GM12891 (cell line): Measurements from ENCODE around the gene AGPAT4.

Source experiments
- DNase-seq: peaks from one replicate; pipeline ENCODE4 v3.0.0; 2011; ENCODE audit warnings: low spot score; ENCODE audit not compliant: insufficient read length
- FAIRE-seq: peaks from 2 replicates; lab custom pipeline; 2011; peaks lifted over from hg19 to GRCh38; lab: Jason Lieb, UNC
- PAX5 ChIP-seq: IDR thresholded peaks from 2 replicates; pipeline ENCODE4 v1.6.1; 2011; ENCODE audit warnings: low read length, moderate library complexity, mild to moderate bottlenecking; ENCODE audit not compliant: insufficient read depth, severe bottlenecking
- POLR2A ChIP-seq: IDR thresholded peaks from 2 replicates; pipeline ENCODE4 v1.6.1; 2011; ENCODE audit warnings: low read depth, low read length, control low read depth
- POLR2AphosphoS5 ChIP-seq: IDR thresholded peaks from 2 replicates; pipeline ENCODE4 v1.6.1; 2011; ENCODE audit warnings: low read depth, low read length, control low read depth
- POU2F2 ChIP-seq: IDR thresholded peaks from 2 replicates; pipeline ENCODE4 v1.6.1; 2011; ENCODE audit warnings: low read depth, mild to moderate bottlenecking, control low read depth, low read length, moderate library complexity
- SPI1 ChIP-seq: IDR thresholded peaks from 2 replicates; pipeline ENCODE4 v1.6.1; 2011; ENCODE audit warnings: low read depth, low read length, control low read depth
- TAF1 ChIP-seq: IDR thresholded peaks from 2 replicates; pipeline ENCODE4 v1.6.1; 2011; ENCODE audit warnings: low read depth, low read length, control low read depth

AGPAT4 gene

GRCh38 chr6:161305860-161306259 is 32.0 kb upstream of the AGPAT4 start:
- no peak for TF ChIP-seq POLR2A
- TF ChIP-seq TAF1: no peak
- no peak for TF ChIP-seq POU2F2
- no peak for TF ChIP-seq POLR2AphosphoS5
- TF ChIP-seq PAX5: no peak
- no peak for TF ChIP-seq SPI1
- no peak for DNase-seq
- FAIRE-seq: no peak

GRCh38 chr6:161303628-161304340 is 29.9 kb upstream of the AGPAT4 start:
- FAIRE-seq: no peak
- no peak for DNase-seq
- TF ChIP-seq SPI1: no peak
- TF ChIP-seq PAX5: no peak
- TF ChIP-seq POU2F2: no peak
- TF ChIP-seq POLR2AphosphoS5: no peak
- no peak for TF ChIP-seq TAF1
- TF ChIP-seq POLR2A: no peak

GRCh38 chr6:161302949-161303348 is 29.1 kb upstream of the AGPAT4 start:
- FAIRE-seq (no peak), DNase-seq (no peak)
- TF ChIP-seq TAF1: no peak
- no peak for TF ChIP-seq POU2F2
- no peak for TF ChIP-seq PAX5
- TF ChIP-seq SPI1: no peak
- no peak for TF ChIP-seq POLR2AphosphoS5
- no peak for TF ChIP-seq POLR2A

- DNase-seq: no peak
- TF ChIP-seq TAF1 (no peak), POLR2A (no peak), POLR2AphosphoS5 (no peak), POU2F2 (no peak), PAX5 (no peak), SPI1 (no peak)
- FAIRE-seq: no peak
Observed at GRCh38 chr6:161301338-161301737, 27.5 kb upstream of the AGPAT4 start.

GRCh38 chr6:161300823-161301222 is 27.0 kb upstream of the AGPAT4 start:
- DNase-seq (no peak), FAIRE-seq (no peak)
- TF ChIP-seq POLR2A (no peak), POU2F2 (no peak), PAX5 (no peak), POLR2AphosphoS5 (no peak), TAF1 (no peak), SPI1 (no peak)

GRCh38 chr6:161299726-161300125 is 25.9 kb upstream of the AGPAT4 start:
- DNase-seq: no peak
- FAIRE-seq: no peak
- TF ChIP-seq PAX5 (no peak), POU2F2 (no peak), TAF1 (no peak), POLR2A (no peak), POLR2AphosphoS5 (no peak), SPI1 (no peak)

GRCh38 chr6:161295784-161296183 is 21.9 kb upstream of the AGPAT4 start:
- TF ChIP-seq TAF1 (no peak), POU2F2 (no peak)
- DNase-seq (no peak), FAIRE-seq (no peak)

GRCh38 chr6:161292650-161293281 is 18.9 kb upstream of the AGPAT4 start:
- no peak for TF ChIP-seq POU2F2
- no peak for TF ChIP-seq POLR2AphosphoS5
- TF ChIP-seq TAF1: no peak
- TF ChIP-seq PAX5: no peak
- no peak for TF ChIP-seq SPI1
- no peak for TF ChIP-seq POLR2A
- no peak for FAIRE-seq
- no peak for DNase-seq

GRCh38 chr6:161292145-161292544 is 18.3 kb upstream of the AGPAT4 start:
- DNase-seq: no peak
- no peak for FAIRE-seq
- TF ChIP-seq POU2F2 (no peak), SPI1 (no peak), PAX5 (no peak), POLR2A (no peak), TAF1 (no peak), POLR2AphosphoS5 (no peak)

- FAIRE-seq: no peak
- no peak for DNase-seq
- TF ChIP-seq SPI1: no peak
- TF ChIP-seq TAF1: no peak
- no peak for TF ChIP-seq POLR2A
- no peak for TF ChIP-seq PAX5
- TF ChIP-seq POU2F2: no peak
- TF ChIP-seq POLR2AphosphoS5: no peak
Observed at GRCh38 chr6:161290751-161291150, 16.9 kb upstream of the AGPAT4 start.
